GM12891 (cell line): ENCODE data around the gene MAP2K5.

Experiments used
- POLR2A ChIP-seq: IDR thresholded peaks from 2 replicates; pipeline ENCODE4 v1.6.1; 2011; ENCODE audit warnings: low read depth, low read length, control low read depth
- POLR2AphosphoS5 ChIP-seq: IDR thresholded peaks from 2 replicates; pipeline ENCODE4 v1.6.1; 2011; ENCODE audit warnings: low read depth, low read length, control low read depth
- POU2F2 ChIP-seq: IDR thresholded peaks from 2 replicates; pipeline ENCODE4 v1.6.1; 2011; ENCODE audit warnings: low read depth, mild to moderate bottlenecking, control low read depth, low read length, moderate library complexity

DNA sequence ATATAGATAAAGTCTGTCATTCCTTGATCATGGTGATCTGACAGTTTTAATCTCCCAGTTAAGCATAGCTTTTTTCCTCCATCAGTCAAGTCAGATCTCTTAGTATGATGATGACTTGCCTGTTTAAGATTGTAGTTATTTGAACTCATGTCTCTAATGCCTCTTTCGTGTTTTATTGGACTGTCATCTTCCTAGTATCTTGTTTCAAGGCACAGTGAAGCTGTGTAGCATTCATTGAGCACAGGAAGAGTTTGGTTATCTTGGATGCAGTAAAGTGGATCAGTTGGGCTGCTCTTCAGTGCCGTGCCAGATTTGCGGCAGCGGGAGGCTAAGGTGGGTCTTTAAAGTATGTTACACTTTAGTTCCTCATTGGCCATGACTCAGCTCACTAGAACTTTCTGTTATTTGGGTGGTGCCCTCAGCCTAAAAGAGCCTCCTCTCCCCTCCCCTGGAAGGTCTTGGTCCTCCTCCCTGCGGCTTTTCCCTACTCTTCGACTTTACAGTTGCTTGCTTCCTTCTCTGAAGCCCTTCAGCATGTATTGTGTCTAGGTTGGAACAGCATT is 237.1 kb downstream of the MAP2K5 start:
- TF ChIP-seq POLR2AphosphoS5 (no peak), POLR2A (no peak), POU2F2 (no peak)
